ENCODE measurements around the gene KRT3. TPM values are rescaled to one million over a fixed set of nuclear protein-coding genes. Genes with fewer than 3 reads are reported as not detected.
"Not testable (repeated sequence)": the region's sequence is repeated elsewhere in the genome, so short reads cannot be mapped to it uniquely, and the experiment has no call there.

KRT3 gene
- total RNA-seq, 2 donors from 2014 or later: not detected

DNA sequence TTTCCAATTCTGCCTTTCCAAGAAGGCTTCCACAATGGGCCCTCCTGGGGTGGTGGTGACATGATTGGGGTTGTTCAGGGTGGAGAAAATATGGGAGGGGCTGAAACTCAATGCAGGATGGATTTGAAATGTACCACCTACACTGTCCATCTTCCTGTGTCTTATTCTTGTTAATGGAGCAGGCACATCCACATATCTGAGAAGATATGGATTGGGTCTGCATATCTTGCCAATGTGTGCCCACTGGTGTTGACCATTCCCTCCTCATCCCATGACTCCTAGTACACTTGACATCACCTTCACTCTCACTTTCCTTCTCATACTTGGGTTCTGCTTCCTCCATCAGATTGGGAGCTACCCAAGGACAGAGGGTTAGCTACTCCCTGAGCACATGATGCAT, 26.0 kb downstream of the KRT3 start:
- DNase-seq (no peak), ATAC-seq (no peak)
- no peak overlapping the region for H3K4me3 Mint-ChIP-seq
- H3K27me3 Mint-ChIP-seq: peaks cover 32% of the 10 kb centered on the region
- H3K9me3 ChIP-seq (ENCODE audit: control insufficient read depth, low read length, poor library complexity, severe bottlenecking): no peaks in the 10 kb centered on the region
- H3K4me1 Mint-ChIP-seq: no peaks in the 10 kb centered on the region
- no peak overlapping the region for H3K27ac Mint-ChIP-seq
- no peaks in the 10 kb centered on the region for H3K36me3 Mint-ChIP-seq (ENCODE audit: low read depth)

DNA sequence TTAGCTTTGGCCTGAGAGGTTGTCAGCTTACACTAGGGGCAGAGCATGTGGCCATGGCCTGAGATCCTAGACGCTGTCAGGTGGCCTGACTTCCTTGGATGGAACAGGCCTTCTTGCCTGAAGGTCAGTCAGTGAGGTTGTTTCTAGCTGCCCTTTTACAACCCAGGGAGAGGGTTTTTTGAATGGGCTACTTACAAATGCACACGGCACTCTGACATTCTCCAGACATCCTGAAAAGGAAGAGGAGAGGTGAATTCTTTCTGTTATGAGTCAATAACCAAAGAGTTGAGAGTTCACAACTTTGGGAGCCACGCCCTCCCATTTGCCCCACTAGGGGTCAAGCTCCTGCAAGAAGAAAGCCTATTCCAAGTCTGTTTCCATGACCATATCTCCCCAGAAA, 26.6 kb downstream of the KRT3 start:
- peaks cover 32% of the 10 kb centered on the region for H3K27me3 Mint-ChIP-seq
- H3K36me3 Mint-ChIP-seq (ENCODE audit: low read depth): no peaks in the 10 kb centered on the region
- DNase-seq (no peak), ATAC-seq (no peak)
- no peak overlapping the region for H3K27ac Mint-ChIP-seq
- H3K4me3 Mint-ChIP-seq: no peak overlapping the region
- no peaks in the 10 kb centered on the region for H3K9me3 ChIP-seq (ENCODE audit: control insufficient read depth, low read length, poor library complexity, severe bottlenecking)
- no peaks in the 10 kb centered on the region for H3K4me1 Mint-ChIP-seq

DNA sequence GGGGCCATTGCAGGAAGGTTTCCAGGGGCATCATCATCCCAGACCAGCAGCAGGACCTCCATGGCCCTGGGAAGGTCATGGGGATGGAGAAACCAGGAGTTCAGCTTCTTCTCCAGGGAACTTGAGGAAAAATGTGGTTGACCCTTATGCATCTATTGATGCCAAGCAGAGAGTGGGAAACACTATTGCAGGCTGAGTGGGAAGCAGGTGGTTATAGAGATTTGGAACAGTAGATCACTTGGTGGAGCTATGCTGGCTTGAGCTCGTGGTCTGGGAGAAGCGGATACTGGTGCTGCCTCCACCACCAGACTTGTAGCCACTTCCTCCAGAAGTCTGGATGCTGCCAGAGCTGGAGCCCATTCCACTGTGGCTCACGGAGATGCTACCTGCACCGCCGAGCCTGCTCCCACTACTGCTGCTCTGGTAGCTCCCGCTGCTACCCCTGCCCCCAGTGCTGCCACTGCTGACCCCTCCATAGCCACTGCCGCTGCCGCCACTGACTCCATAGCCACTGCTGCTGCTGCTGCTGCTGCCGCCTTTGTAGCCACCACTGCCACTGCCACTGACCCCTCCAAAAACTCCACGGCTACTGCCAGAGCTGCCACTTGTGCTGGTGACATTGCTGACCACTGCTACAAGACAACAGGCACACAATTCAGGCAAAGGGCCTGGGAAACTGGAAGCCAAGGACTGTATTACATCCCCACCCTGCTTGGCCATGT, 27.3 kb downstream of the KRT3 start:
- no peak overlapping the region for H3K4me3 Mint-ChIP-seq
- H3K36me3 Mint-ChIP-seq (ENCODE audit: low read depth): no peaks in the 10 kb centered on the region
- ATAC-seq (no peak), DNase-seq (no peak)
- no peaks in the 10 kb centered on the region for H3K9me3 ChIP-seq (ENCODE audit: control insufficient read depth, low read length, poor library complexity, severe bottlenecking)
- H3K27ac Mint-ChIP-seq: no peak overlapping the region
- peaks cover 32% of the 10 kb centered on the region for H3K27me3 Mint-ChIP-seq
- H3K4me1 Mint-ChIP-seq: no peaks in the 10 kb centered on the region

DNA sequence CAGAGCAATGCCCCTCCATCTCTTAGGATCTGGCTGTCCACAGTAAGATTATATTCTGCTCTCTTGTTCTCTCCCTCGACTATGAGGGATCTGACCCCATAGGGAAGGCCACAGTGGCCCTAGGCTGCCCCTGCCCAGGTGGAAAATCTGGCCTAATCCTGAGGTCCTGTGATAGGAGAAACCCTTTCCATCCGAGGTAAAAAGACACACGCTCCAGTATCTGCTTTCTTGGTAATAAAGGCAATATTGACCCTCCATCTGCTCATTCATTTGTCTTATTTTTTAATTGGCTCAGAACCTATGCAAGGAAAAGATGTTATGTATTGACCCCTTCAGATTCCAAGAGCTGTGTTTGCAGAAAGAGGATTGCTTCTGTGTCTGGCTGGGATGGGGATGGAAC, 28.5 kb downstream of the KRT3 start:
- no peak for ATAC-seq
- no peaks in the 10 kb centered on the region for H3K36me3 Mint-ChIP-seq (ENCODE audit: low read depth)

GRCh38 chr12:52767020-52767379, 28.9 kb downstream of the KRT3 start:
- Mint-ChIP-seq H3K27me3 (peaks cover 26% of the 10 kb centered on the region), H3K4me3 (no peak overlapping the region), H3K27ac (no peak overlapping the region), H3K36me3 (ENCODE audit: low read depth) (no peaks in the 10 kb centered on the region), H3K4me1 (no peaks in the 10 kb centered on the region)
- DNase-seq: no peak
- no peaks in the 10 kb centered on the region for H3K9me3 ChIP-seq (ENCODE audit: control insufficient read depth, low read length, poor library complexity, severe bottlenecking)
- no peak for ATAC-seq

More for the DNA sequence above, 28.5 kb downstream of the KRT3 start:
- no peaks in the 10 kb centered on the region for H3K9me3 ChIP-seq (ENCODE audit: control insufficient read depth, low read length, poor library complexity, severe bottlenecking)
- Mint-ChIP-seq H3K4me1 (no peaks in the 10 kb centered on the region), H3K27ac (no peak overlapping the region), H3K4me3 (no peak overlapping the region), H3K27me3 (peaks cover 26% of the 10 kb centered on the region)
- DNase-seq: no peak

GRCh38 chr12:52766351-52767019, 29.4 kb downstream of the KRT3 start:
- no peak overlapping the region for H3K27ac Mint-ChIP-seq
- no peaks in the 10 kb centered on the region for H3K4me1 Mint-ChIP-seq
- H3K9me3 ChIP-seq (ENCODE audit: control insufficient read depth, low read length, poor library complexity, severe bottlenecking): no peaks in the 10 kb centered on the region
- peaks cover 26% of the 10 kb centered on the region for H3K27me3 Mint-ChIP-seq
- no peak overlapping the region for H3K4me3 Mint-ChIP-seq
- no peak for DNase-seq
- ATAC-seq: no peak
- H3K36me3 Mint-ChIP-seq (ENCODE audit: low read depth): no peaks in the 10 kb centered on the region

GRCh38 chr12:52765702-52766101, 30.2 kb downstream of the KRT3 start:
- H3K27ac Mint-ChIP-seq: no peak overlapping the region
- no peaks in the 10 kb centered on the region for H3K4me1 Mint-ChIP-seq
- peaks cover 19% of the 10 kb centered on the region for H3K27me3 Mint-ChIP-seq
- ATAC-seq (no peak), DNase-seq (no peak)
- no peak overlapping the region for H3K4me3 Mint-ChIP-seq
- H3K9me3 ChIP-seq (ENCODE audit: control insufficient read depth, low read length, poor library complexity, severe bottlenecking): no peaks in the 10 kb centered on the region
- no peaks in the 10 kb centered on the region for H3K36me3 Mint-ChIP-seq (ENCODE audit: low read depth)

GRCh38 chr12:52763991-52764390, 31.9 kb downstream of the KRT3 start:
- Mint-ChIP-seq H3K4me1 (no peaks in the 10 kb centered on the region), H3K27me3 (peaks cover 11% of the 10 kb centered on the region), H3K4me3 (no peak overlapping the region), H3K27ac (no peak overlapping the region), H3K36me3 (ENCODE audit: low read depth) (no peaks in the 10 kb centered on the region)
- no peaks in the 10 kb centered on the region for H3K9me3 ChIP-seq (ENCODE audit: control insufficient read depth, low read length, poor library complexity, severe bottlenecking)
- DNase-seq (no peak), ATAC-seq (no peak)

DNA sequence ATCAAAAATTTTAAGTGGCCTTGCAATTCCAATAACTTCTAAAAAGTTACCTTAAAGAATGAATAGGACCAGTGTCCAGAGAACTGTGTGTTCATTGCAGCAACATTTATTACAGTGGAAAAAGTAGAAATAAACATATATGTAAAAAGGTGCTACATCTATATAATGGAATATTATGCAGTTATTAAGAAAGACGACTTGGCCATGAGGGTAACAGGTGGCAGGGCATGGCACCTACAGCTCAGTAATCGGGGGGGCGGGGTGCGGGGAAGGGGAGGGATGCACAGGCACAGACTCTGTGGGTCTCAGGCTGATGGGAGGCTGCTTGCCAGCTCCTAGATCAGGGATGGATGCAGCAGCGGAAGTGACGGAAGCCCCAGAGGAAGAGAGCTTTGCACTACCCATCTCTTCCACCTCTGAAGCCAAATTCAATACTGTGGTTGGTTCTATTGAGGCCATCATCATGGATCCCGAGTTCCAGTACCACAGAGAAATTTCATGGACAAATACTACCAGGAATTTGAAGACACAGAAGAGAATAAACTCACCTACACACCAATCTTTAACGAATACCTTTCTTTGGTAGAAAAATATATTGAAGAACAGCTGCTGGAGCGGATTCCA, 32.8 kb downstream of the KRT3 start:
- no peaks in the 10 kb centered on the region for H3K36me3 Mint-ChIP-seq (ENCODE audit: low read depth)
- H3K27me3 Mint-ChIP-seq: peaks cover 8% of the 10 kb centered on the region
- no peaks in the 10 kb centered on the region for H3K9me3 ChIP-seq (ENCODE audit: control insufficient read depth, low read length, poor library complexity, severe bottlenecking)
- DNase-seq: no peak
- H3K4me3 Mint-ChIP-seq: no peak overlapping the region
- H3K4me1 Mint-ChIP-seq: no peaks in the 10 kb centered on the region
- H3K27ac Mint-ChIP-seq: no peak overlapping the region
- no peak for ATAC-seq

- H3K27me3 Mint-ChIP-seq: no peaks in the 10 kb centered on the region
- no peaks in the 10 kb centered on the region for H3K36me3 Mint-ChIP-seq (ENCODE audit: low read depth)
- H3K9me3 ChIP-seq (ENCODE audit: control insufficient read depth, low read length, poor library complexity, severe bottlenecking): no peaks in the 10 kb centered on the region
- no peaks in the 10 kb centered on the region for H3K4me1 Mint-ChIP-seq
- no peak overlapping the region for H3K4me3 Mint-ChIP-seq
- H3K27ac Mint-ChIP-seq: no peak overlapping the region
- DNase-seq (no peak), ATAC-seq (no peak)
Measured at GRCh38 chr12:52761802-52762201, 34.1 kb downstream of the KRT3 start.

DNA sequence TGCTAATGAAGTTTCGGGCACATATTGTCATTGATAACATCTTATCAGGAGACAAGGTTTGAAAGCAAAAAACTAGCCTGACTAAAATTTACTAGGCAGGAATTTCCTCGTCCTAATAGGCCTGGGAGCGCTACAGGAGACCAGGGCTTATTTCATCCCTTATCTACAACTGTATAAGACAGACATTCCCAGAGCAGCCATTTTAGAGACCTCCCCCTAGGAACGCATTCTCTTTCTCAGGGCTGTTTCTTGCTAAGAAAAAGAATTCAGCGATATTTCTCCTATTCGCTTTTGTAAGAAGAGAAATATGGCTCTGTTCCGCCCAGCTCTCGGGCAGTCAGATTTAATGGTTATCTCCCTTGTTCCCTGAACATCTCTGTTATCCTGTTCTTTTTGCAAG, 34.7 kb downstream of the KRT3 start:
- not testable (repeated sequence) for H3K4me3 Mint-ChIP-seq; H3K9me3 ChIP-seq (ENCODE audit: control insufficient read depth, low read length, poor library complexity, severe bottlenecking); H3K4me1 Mint-ChIP-seq; DNase-seq; H3K27me3 Mint-ChIP-seq; H3K36me3 Mint-ChIP-seq (ENCODE audit: low read depth); ATAC-seq; H3K27ac Mint-ChIP-seq

GRCh38 chr12:52760623-52761022, 35.3 kb downstream of the KRT3 start:
- Mint-ChIP-seq H3K36me3 (ENCODE audit: low read depth) (no peaks in the 10 kb centered on the region), H3K27ac (no peak overlapping the region), H3K27me3 (no peaks in the 10 kb centered on the region), H3K4me1 (no peaks in the 10 kb centered on the region), H3K4me3 (no peak overlapping the region)
- DNase-seq: no peak
- ATAC-seq: no peak
- no peaks in the 10 kb centered on the region for H3K9me3 ChIP-seq (ENCODE audit: control insufficient read depth, low read length, poor library complexity, severe bottlenecking)

GRCh38 chr12:52759695-52760094, 36.2 kb downstream of the KRT3 start:
- Mint-ChIP-seq H3K27ac (no peak overlapping the region), H3K27me3 (peaks cover 5% of the 10 kb centered on the region), H3K36me3 (ENCODE audit: low read depth) (no peaks in the 10 kb centered on the region), H3K4me1 (no peaks in the 10 kb centered on the region), H3K4me3 (no peak overlapping the region)
- ATAC-seq (no peak), DNase-seq (no peak)
- H3K9me3 ChIP-seq (ENCODE audit: control insufficient read depth, low read length, poor library complexity, severe bottlenecking): no peaks in the 10 kb centered on the region

- Mint-ChIP-seq H3K4me3 (no peak overlapping the region), H3K27me3 (peaks cover 5% of the 10 kb centered on the region), H3K36me3 (ENCODE audit: low read depth) (no peaks in the 10 kb centered on the region), H3K4me1 (no peaks in the 10 kb centered on the region), H3K27ac (no peak overlapping the region)
- no peak for ATAC-seq
- H3K9me3 ChIP-seq (ENCODE audit: control insufficient read depth, low read length, poor library complexity, severe bottlenecking): no peaks in the 10 kb centered on the region
- no peak for DNase-seq
Measured at GRCh38 chr12:52759218-52759617, 36.7 kb downstream of the KRT3 start.
